Testis (tissue), 3 donors: ENCODE results near the gene C2orf15. TPM values are rescaled to one million over a fixed set of nuclear protein-coding genes. Genes with fewer than 3 reads are reported as not detected.
"Not testable (repeated sequence)": the region's sequence is repeated elsewhere in the genome, so short reads cannot be mapped to it uniquely, and the experiment has no call there.

Experiments
- DNase-seq: peaks from one replicate; pipeline ENCODE4 v3.0.0-alpha.2; 2019
- H3K27ac ChIP-seq, 2 donors: fragments of 200-600 bp; sonication (generic); one replicate each; pipeline ENCODE4 v1.5.1; 2019
- H3K27me3 ChIP-seq: fragments of 200-600 bp; sonication (generic); one replicate; pipeline ENCODE4 v1.5.1; 2019
- H3K36me3 ChIP-seq: fragments of 200-600 bp; sonication (generic); one replicate; pipeline ENCODE4 v1.5.1; 2017; ENCODE audit warnings: low read depth; ENCODE audit errors: missing control alignments
- H3K4me1 ChIP-seq: fragments of 200-600 bp; sonication (generic); one replicate; pipeline ENCODE4 v1.5.1; 2019
- H3K4me3 ChIP-seq, 2 donors: fragments of 200-600 bp; sonication (generic); one replicate each; pipeline ENCODE4 v1.5.1; 2017 to 2019
- H3K9me3 ChIP-seq: fragments of 200-600 bp; sonication (generic); one replicate; pipeline ENCODE4 v1.5.1; 2017
- CTCF ChIP-seq, 3 experiments: fragments of 450-650 bp in 2 of 3; fragments of 200-600 bp in 1 of 3; sonication (generic) in 1 of 3; IDR thresholded peaks; one replicate each; pipeline ENCODE4 v1.5.1; 2016 to 2019; ENCODE audit warnings: antibody characterized with exemption in 3 of 3, mild to moderate bottlenecking in 2 of 3, moderate library complexity in 1 of 3
- POLR2A ChIP-seq: fragments of 450-650 bp; IDR thresholded peaks from one replicate; pipeline ENCODE4 v1.6.1; 2017; ENCODE audit warnings: antibody characterized with exemption, mild to moderate bottlenecking, moderate library complexity
- WGBS, 2 donors: methylation state at CpG; one replicate each; pipeline ENCODE4 v1.1.5; 2018; 5-methylcytosine and 5-hydroxymethylcytosine counted together
- intact Hi-C: fragments of 100-400 bp; cut with DNase I; formaldehyde crosslinking; loops from one replicate; pipeline ENCODE4 v1.15.1; 2023; ENCODE audit warnings: low total_unique reads
- polyA plus RNA-seq: library from polyadenylated mRNA; stranded (reverse); fragments of 350-450 nt; fragmentation: Illumina TruSeq; extraction: RNeasy Lipid Tissue Mini Kit (QIAGEN cat#74804); gene quantifications from one replicate; pipeline ENCODE4 v1.2.3, GENCODE V29; 2014; ENCODE audit warnings: low read depth, low replicate concordance; ENCODE audit not compliant: insufficient read depth
- total RNA-seq, 2 donors: library from RNA; depleted of rRNA; stranded (reverse); fragments of >200 nt; gene quantifications; one replicate each; pipeline ENCODE4 v1.2.3, GENCODE V29; 2016

The C2orf15 gene
- total and polyA plus RNA-seq, 3 donors from 2014 or later, result 1.7 to 3.1 (median 2.1) TPM

GRCh38 chr2:99187011-99187410, 45.5 kb downstream of the C2orf15 start:
- Histone ChIP-seq H3K36me3 (no peaks in the 10 kb centered on the region), H3K9me3 (no peaks in the 10 kb centered on the region), H3K4me3 (no peak overlapping the region), H3K27me3 (no peaks in the 10 kb centered on the region), H3K4me1 (peaks cover 6% of the 10 kb centered on the region), H3K27ac (no peak overlapping the region)
- intact Hi-C loops, result loop anchor here (10.0 kb wide), 1 partner anchor 148 kb away; the partner anchor contains the start of genes EIF5B and TXNDC9
- no peak for TF ChIP-seq POLR2A
- TF ChIP-seq CTCF (IDR thresholded peaks at IDR 0.05), result no peak
- DNase-seq, result no peak

- H3K36me3 ChIP-seq, result no peaks in the 10 kb centered on the region
- no peak overlapping the region for H3K27ac ChIP-seq
- no peak overlapping the region for H3K4me3 ChIP-seq
- DNase-seq, result no peak
- H3K4me1 ChIP-seq, result no peaks in the 10 kb centered on the region
- no peaks in the 10 kb centered on the region for H3K9me3 ChIP-seq
- intact Hi-C loops, result loop anchor here (10.0 kb wide), 1 partner anchor 146 kb away; the partner anchor contains the start of genes EIF5B and TXNDC9
- no peaks in the 10 kb centered on the region for H3K27me3 ChIP-seq
- WGBS, 2 donors, result 85 to 94% methylated on average over 3 of the region's 3 CpGs
- TF ChIP-seq POLR2A, result no peak
- TF ChIP-seq CTCF (IDR thresholded peaks at IDR 0.05), result no peak
Measured at GRCh38 chr2:99188357-99188756, 46.9 kb downstream of the C2orf15 start.

- Histone ChIP-seq H3K4me3 (no peak overlapping the region), H3K4me1 (no peaks in the 10 kb centered on the region), H3K27ac (no peak overlapping the region), H3K36me3 (no peaks in the 10 kb centered on the region), H3K9me3 (no peaks in the 10 kb centered on the region), H3K27me3 (no peaks in the 10 kb centered on the region)
- intact Hi-C loops, result no loop called here
- DNase-seq, result no peak
- no peak for TF ChIP-seq CTCF (IDR thresholded peaks at IDR 0.05)
- no peak for TF ChIP-seq POLR2A
- 77 to 85% methylated on average over 1 of the region's 1 CpG for WGBS, 2 donors
Measured at GRCh38 chr2:99190548-99190947, 49.0 kb downstream of the C2orf15 start.

GRCh38 chr2:99192364-99192763, 50.9 kb downstream of the C2orf15 start:
- H3K27ac ChIP-seq, H3K36me3 ChIP-seq, DNase-seq, H3K4me1 ChIP-seq, H3K9me3 ChIP-seq, H3K27me3 ChIP-seq, intact Hi-C loops, H3K4me3 ChIP-seq: not testable (repeated sequence)
- WGBS, 2 donors, result 96 to 100% methylated on average over 4 of the region's 4 CpGs

GRCh38 chr2:99198103-99198841, 56.8 kb downstream of the C2orf15 start:
- no peak overlapping the region for H3K4me3 ChIP-seq
- intact Hi-C loops, result no loop called here

More at GRCh38 chr2:99198103-99198841, 56.8 kb downstream of the C2orf15 start:
- no peaks in the 10 kb centered on the region for H3K9me3 ChIP-seq
- H3K36me3 ChIP-seq, result no peaks in the 10 kb centered on the region
- no peak for DNase-seq
- H3K27me3 ChIP-seq, result no peaks in the 10 kb centered on the region
- H3K4me1 ChIP-seq, result no peaks in the 10 kb centered on the region
- 85 to 92% methylated on average over 6 of the region's 6 CpGs for WGBS, 2 donors
- TF ChIP-seq POLR2A (no peak), CTCF (IDR thresholded peaks at IDR 0.05) (no peak)
- H3K27ac ChIP-seq, result no peak overlapping the region
